GM19238 (cell line): ENCODE data around the gene TADA1.

ENCODE experiments used
- DNase-seq: peaks from one replicate; pipeline ENCODE4 v3.0.0; 2011; ENCODE audit warnings: low spot score; ENCODE audit not compliant: insufficient read length

The TADA1 gene

GRCh38 chr1:166875734-166876539 is at the start of gene TADA1:
TADA1 (minus strand) TSS chr1:166876264; CDS start chr1:166876233, 31 bp downstream.
- DNase-seq: peak; percentile 88

GRCh38 chr1:166924823-166925541 is 48.9 kb upstream of the TADA1 start:
- DNase-seq: no peak

- no peak for DNase-seq
Observed at GRCh38 chr1:166920561-166921475, 44.8 kb upstream of the TADA1 start.

- no peak for DNase-seq
Observed at GRCh38 chr1:166918956-166919316, 42.9 kb upstream of the TADA1 start.

GRCh38 chr1:166918088-166918955 is 42.3 kb upstream of the TADA1 start:
- no peak for DNase-seq

GRCh38 chr1:166915941-166916340 is 39.9 kb upstream of the TADA1 start:
- no peak for DNase-seq

GRCh38 chr1:166915042-166915441 is 39.0 kb upstream of the TADA1 start:
- DNase-seq: no peak

GRCh38 chr1:166914111-166914510 is 38.0 kb upstream of the TADA1 start:
- DNase-seq: no peak

GRCh38 chr1:166911624-166912023 is 35.6 kb upstream of the TADA1 start:
- no peak for DNase-seq

GRCh38 chr1:166910396-166910994 is 34.4 kb upstream of the TADA1 start:
- DNase-seq: peak; percentile 62

GRCh38 chr1:166908942-166909341 is 32.9 kb upstream of the TADA1 start:
- DNase-seq: no peak

- no peak for DNase-seq
Observed at GRCh38 chr1:166907763-166908162, 31.7 kb upstream of the TADA1 start.

- no peak for DNase-seq
Observed at GRCh38 chr1:166907051-166907450, 31.0 kb upstream of the TADA1 start.

GRCh38 chr1:166906647-166907046 is 30.6 kb upstream of the TADA1 start:
- no peak for DNase-seq

GRCh38 chr1:166905900-166906299 is 29.8 kb upstream of the TADA1 start:
- DNase-seq: no peak

- no peak for DNase-seq
Observed at GRCh38 chr1:166905136-166905535, 29.1 kb upstream of the TADA1 start.

GRCh38 chr1:166903232-166903631 is 27.2 kb upstream of the TADA1 start:
- DNase-seq: no peak

GRCh38 chr1:166902279-166902678 is 26.2 kb upstream of the TADA1 start:
- no peak for DNase-seq

GRCh38 chr1:166900987-166901386 is 24.9 kb upstream of the TADA1 start:
- DNase-seq: no peak

GRCh38 chr1:166899769-166900168 is 23.7 kb upstream of the TADA1 start:
- no peak for DNase-seq
